Measurements from ENCODE around the gene PTH2. TPM values are rescaled to one million over a fixed set of nuclear protein-coding genes. Genes with fewer than 3 reads are reported as not detected.

Gene PTH2
- total RNA-seq, 4 donors from 2014 or later, result not detected

DNA sequence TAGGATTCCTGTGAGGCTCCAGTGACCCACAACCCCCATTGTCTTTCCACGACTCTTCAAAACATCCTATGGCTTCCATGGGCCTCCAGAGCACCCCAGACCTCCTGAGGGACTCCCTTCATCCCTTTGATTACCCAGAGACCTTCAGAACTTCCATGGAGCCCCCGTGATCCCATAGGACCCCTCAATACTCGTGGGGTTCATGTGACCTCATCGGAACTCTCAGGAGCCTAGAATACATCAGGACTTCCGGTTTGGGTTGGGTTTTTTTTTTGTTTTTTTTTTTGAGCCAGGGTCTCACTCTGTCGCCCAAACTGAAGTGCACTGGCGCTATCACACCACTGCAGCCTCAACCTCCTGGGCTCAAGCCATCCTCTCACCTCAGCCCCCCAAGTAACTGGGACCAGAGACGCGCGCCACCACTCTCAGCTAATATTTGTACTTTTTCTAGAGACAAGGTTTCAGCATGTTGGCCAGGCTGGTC, 30.6 kb upstream of the PTH2 start:
- no peaks in the 10 kb centered on the region for H3K27me3 ChIP-seq
- peaks cover 4 to 21% (median 12%) of the 10 kb centered on the region in 4 donors for H3K36me3 ChIP-seq
- H3K9me3 ChIP-seq, result no peaks in the 10 kb centered on the region
- intact Hi-C loops (cut with DNase I), result no loop called here
- 36% methylated on average over 10 of the region's 10 CpGs for WGBS
- DNase-seq (ENCODE audit: extremely low spot score), result no peak
- peak overlapping the region; percentile 62 to 86 (median 71) for H3K4me3 ChIP-seq
- H3K27ac ChIP-seq (replicated peaks in 1 of 4), result peak overlapping the region; percentile 92 to 97 (median 94)
- TF ChIP-seq POLR2A (IDR thresholded peaks at IDR 0.05; ENCODE audit: low read depth) (no peak), EP300 (IDR thresholded peaks at IDR 0.05) (no peak), POLR2AphosphoS5 (IDR thresholded peaks at IDR 0.05) (no peak)
- TF ChIP-seq, protein P1, sequence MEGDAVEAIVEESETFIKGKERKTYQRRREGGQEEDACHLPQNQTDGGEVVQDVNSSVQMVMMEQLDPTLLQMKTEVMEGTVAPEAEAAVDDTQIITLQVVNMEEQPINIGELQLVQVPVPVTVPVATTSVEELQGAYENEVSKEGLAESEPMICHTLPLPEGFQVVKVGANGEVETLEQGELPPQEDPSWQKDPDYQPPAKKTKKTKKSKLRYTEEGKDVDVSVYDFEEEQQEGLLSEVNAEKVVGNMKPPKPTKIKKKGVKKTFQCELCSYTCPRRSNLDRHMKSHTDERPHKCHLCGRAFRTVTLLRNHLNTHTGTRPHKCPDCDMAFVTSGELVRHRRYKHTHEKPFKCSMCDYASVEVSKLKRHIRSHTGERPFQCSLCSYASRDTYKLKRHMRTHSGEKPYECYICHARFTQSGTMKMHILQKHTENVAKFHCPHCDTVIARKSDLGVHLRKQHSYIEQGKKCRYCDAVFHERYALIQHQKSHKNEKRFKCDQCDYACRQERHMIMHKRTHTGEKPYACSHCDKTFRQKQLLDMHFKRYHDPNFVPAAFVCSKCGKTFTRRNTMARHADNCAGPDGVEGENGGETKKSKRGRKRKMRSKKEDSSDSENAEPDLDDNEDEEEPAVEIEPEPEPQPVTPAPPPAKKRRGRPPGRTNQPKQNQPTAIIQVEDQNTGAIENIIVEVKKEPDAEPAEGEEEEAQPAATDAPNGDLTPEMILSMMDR (IDR thresholded peaks at IDR 0.05), result no peak
- H3K4me1 ChIP-seq, result peaks cover 18 to 51% (median 43%) of the 10 kb centered on the region in 4 donors

DNA sequence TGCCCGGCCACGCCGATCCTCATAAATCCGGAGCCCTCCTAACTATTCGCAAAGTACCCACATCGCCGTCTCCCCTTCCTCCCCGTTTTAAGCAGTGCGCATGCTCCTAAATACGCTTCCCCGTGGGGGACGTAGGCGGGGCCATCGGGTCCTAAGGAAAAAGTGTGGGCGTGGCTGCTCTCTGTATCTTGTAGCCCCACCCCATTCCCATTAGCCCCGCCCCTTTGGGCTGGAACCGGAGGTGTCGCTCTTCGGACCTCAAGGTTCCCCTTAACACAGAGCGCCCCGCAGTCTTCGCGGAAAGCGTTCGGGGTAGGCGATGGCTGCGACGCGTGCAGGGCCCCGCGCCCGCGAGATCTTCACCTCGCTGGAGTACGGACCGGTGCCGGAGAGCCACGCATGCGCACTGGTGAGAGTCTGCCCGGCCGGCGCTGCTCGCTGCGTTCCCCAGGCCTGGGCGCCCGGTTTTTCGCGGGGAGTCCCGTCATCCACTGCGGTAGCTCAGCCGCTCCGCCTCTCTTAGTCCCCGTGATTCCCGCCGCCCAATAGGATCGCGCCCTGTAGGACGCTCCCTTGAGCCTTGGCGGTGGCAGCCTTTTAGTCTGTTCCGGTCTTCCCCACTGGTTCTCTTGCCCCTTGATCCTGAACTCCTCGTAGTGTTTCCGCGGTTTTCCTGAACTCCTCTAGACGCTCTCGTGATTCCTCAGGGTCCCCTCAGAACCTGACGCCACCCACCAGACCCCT, 29.9 kb upstream of the PTH2 start, which contains the start of gene ALDH16A1:
Gene ALDH16A1 (plus strand): TSS at position 213 of the 744 bp plus-strand sequence. CDS start 107 bp downstream, at position 320.
- intact Hi-C loops (cut with DNase I), result no loop called here

DNA sequence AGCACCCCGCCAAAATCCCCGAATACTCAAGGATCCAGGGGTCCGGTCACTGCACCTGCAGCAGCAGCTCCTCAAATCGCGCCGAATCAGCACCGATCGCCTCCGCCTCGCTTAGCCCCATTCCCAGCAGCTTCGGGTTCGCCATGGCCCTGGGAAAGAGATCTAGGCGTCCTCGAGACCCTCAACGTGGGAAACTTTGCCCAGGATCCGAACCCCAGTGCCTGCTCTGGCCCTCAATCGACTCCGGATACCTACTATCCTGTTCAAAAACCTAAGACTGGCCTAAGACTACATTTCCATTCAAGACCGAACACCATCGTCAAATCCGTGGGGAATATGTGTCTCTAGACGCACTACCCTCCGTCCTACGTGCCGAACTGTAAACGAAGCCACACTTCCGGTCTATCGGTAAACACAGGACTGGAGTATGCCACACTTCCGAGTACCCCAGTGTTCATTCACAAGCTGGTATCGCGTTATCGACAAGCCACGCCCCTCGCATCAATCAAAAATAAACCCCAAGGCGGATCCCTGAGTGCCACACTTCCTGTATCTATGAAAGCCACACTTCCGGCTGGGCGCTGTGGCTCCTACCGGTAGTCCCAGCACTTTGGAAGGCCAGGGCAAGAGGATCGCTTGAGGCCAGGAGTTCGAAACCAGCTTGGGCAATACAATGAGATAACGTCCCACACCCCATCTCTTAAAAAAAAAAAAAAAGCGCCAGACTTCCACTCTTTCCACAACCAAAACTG, 28.4 kb upstream of the PTH2 start, which contains the start of gene PIH1D1:
Gene PIH1D1 (minus strand): TSS at position 385 of the 752 bp plus-strand sequence. CDS start 240 bp downstream, at position 145.
- Histone ChIP-seq H3K27ac (replicated peaks in 1 of 4) (peak within 1 kb of the TSS; percentile 92 to 97 (median 94)), H3K36me3 (peaks cover 5 to 37% (median 24%) of the 10 kb centered on the region in 4 donors), H3K9me3 (no peaks in the 10 kb centered on the region), H3K27me3 (no peaks in the 10 kb centered on the region), H3K4me3 (peak within 1 kb of the TSS; percentile 62 to 86 (median 71)), H3K4me1 (peaks cover 13 to 60% (median 43%) of the 10 kb centered on the region in 4 donors)
- no peak for TF ChIP-seq POLR2A (IDR thresholded peaks at IDR 0.05; ENCODE audit: low read depth)
- peak; percentile 85 to 92 for TF ChIP-seq POLR2AphosphoS5 (IDR thresholded peaks at IDR 0.05)
- no peak for TF ChIP-seq EP300 (IDR thresholded peaks at IDR 0.05)
- TF ChIP-seq, protein P1 (IDR thresholded peaks at IDR 0.05), result peak; percentile 17 to 40 (median 28)
- DNase-seq (ENCODE audit: extremely low spot score), result peak; percentile 99
- intact Hi-C loops (cut with DNase I), result no loop called here
- WGBS, result 1% methylated on average over 42 of the region's 42 CpGs

More for the DNA sequence above, 29.9 kb upstream of the PTH2 start, which contains the start of gene ALDH16A1:
- H3K4me1 ChIP-seq, result peaks cover 13 to 55% (median 40%) of the 10 kb centered on the region in 4 donors
- H3K9me3 ChIP-seq, result no peaks in the 10 kb centered on the region
- WGBS, result 0% methylated on average over 33 of the region's 66 CpGs
- H3K27me3 ChIP-seq, result no peaks in the 10 kb centered on the region
- peak; percentile 99 for DNase-seq (ENCODE audit: extremely low spot score)
- H3K27ac ChIP-seq (replicated peaks in 1 of 4), result peak within 1 kb of the TSS; percentile 92 to 97 (median 94)
- peak; percentile 76 for TF ChIP-seq POLR2A (IDR thresholded peaks at IDR 0.05; ENCODE audit: low read depth)
- no peak for TF ChIP-seq EP300 (IDR thresholded peaks at IDR 0.05)
- peak; percentile 92 to 97 for TF ChIP-seq POLR2AphosphoS5 (IDR thresholded peaks at IDR 0.05)
- H3K36me3 ChIP-seq, result peaks cover 5 to 26% (median 13%) of the 10 kb centered on the region in 4 donors
- peak within 1 kb of the TSS; percentile 62 to 86 (median 71) for H3K4me3 ChIP-seq

DNA sequence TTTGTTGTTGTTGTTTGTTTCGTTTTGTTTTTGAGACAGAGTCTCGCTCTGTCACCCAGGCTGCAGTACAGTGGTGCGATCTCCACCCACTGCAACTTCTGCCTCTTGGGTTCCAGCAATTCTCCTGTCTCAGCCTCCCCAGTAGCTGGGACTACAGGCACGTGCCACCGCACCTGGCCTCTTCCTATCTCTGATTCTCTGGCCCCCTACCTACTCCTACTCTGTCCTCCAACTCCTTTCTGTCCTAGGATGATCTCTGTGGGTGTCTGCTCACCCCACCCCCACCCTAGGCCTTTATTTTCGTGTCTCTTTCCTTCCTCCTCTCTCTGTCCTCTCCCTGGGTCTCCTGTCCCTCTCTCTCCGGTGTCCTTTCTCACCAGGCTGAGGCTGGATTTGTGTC, 27.2 kb upstream of the PTH2 start:
- Histone ChIP-seq H3K4me1 (peaks cover 13 to 58% (median 41%) of the 10 kb centered on the region in 4 donors), H3K27ac (replicated peaks in 1 of 4) (peak overlapping the region in 1 of 4 donors; percentile 92), H3K36me3 (peaks cover 5 to 44% (median 25%) of the 10 kb centered on the region in 4 donors), H3K4me3 (peak overlapping the region in 2 of 4 donors; percentile 62 to 68), H3K27me3 (no peaks in the 10 kb centered on the region), H3K9me3 (no peaks in the 10 kb centered on the region)
- TF ChIP-seq POLR2AphosphoS5 (IDR thresholded peaks at IDR 0.05) (no peak), EP300 (IDR thresholded peaks at IDR 0.05) (no peak), POLR2A (IDR thresholded peaks at IDR 0.05; ENCODE audit: low read depth) (no peak)
- TF ChIP-seq, protein P1 (IDR thresholded peaks at IDR 0.05), result no peak
- intact Hi-C loops (cut with DNase I), result no loop called here
- 89% methylated on average over 7 of the region's 7 CpGs for WGBS
- no peak for DNase-seq (ENCODE audit: extremely low spot score)

Measured in esophagus muscularis mucosa (tissue), 4 donors.